A673 (cell line): Measurements from ENCODE around the gene USPL1. TPM values are rescaled to one million over a fixed set of nuclear protein-coding genes. Genes with fewer than 3 reads are reported as not detected.

Experiments
- BruUV-seq: library from RNA; stranded (reverse); fragments of 400-500 nt; replicated peaks from 2 replicates; lab custom pipeline; 2021; lab: Mats Ljungman, UMichigan
- CTCF ChIA-PET: fragments of 300-600 bp; sonication (Branson Sonifier 250); formaldehyde crosslinking; loops from one replicate; lab custom pipeline; 2022; ENCODE audit warnings: antibody characterized with exemption; lab: Charles Lee
- POLR2A ChIA-PET: fragments of 300-600 bp; sonication (Branson Sonifier 250); formaldehyde crosslinking; loops from one replicate; lab custom pipeline; 2022; ENCODE audit warnings: antibody characterized with exemption; ENCODE audit not compliant: low non-redundant PET; lab: Charles Lee
- DNase-seq: peaks from one replicate; pipeline ENCODE4 v3.0.0-alpha.2; 2015; ENCODE audit warnings: low spot score
- H3K27ac ChIP-seq: fragments of 200-600 bp; sonication (generic); 2 replicates; pipeline ENCODE4 v1.5.1; 2016; ENCODE audit warnings: mixed run types, low read depth, mild to moderate bottlenecking, mixed read lengths, antibody characterized with exemption, low read length; ENCODE audit not compliant: poor library complexity, severe bottlenecking
- H3K27me3 ChIP-seq: fragments of 200-600 bp; sonication (generic); replicated peaks from 2 replicates; pipeline ENCODE4 v1.6.1; 2017; ENCODE audit warnings: mixed run types, low read depth, mild to moderate bottlenecking, mixed read lengths, antibody characterized with exemption, low read length; ENCODE audit not compliant: insufficient read depth, poor library complexity
- H3K36me3 ChIP-seq: fragments of 200-600 bp; sonication (generic); 2 replicates; pipeline ENCODE4 v1.6.1; 2016; ENCODE audit warnings: mixed run types, mild to moderate bottlenecking, mixed read lengths, antibody characterized with exemption, low read length; ENCODE audit not compliant: insufficient read depth, poor library complexity, severe bottlenecking
- H3K4me1 ChIP-seq: fragments of 200-600 bp; sonication (generic); 2 replicates; pipeline ENCODE4 v1.6.1; 2017; ENCODE audit warnings: mixed run types, mild to moderate bottlenecking, mixed read lengths, antibody characterized with exemption, low read length; ENCODE audit not compliant: insufficient read depth, poor library complexity, severe bottlenecking
- H3K4me3 ChIP-seq: fragments of 200-600 bp; sonication (generic); 2 replicates; pipeline ENCODE4 v1.5.1; 2016; ENCODE audit warnings: low read depth, mixed run types, mild to moderate bottlenecking, mixed read lengths, low read length; ENCODE audit not compliant: poor library complexity, severe bottlenecking
- H3K9me3 ChIP-seq: fragments of 200-600 bp; sonication (generic); 2 replicates; pipeline ENCODE4 v1.6.1; 2016; ENCODE audit warnings: mixed run types, low read depth, mild to moderate bottlenecking, mixed read lengths, antibody characterized with exemption, low read length; ENCODE audit not compliant: poor library complexity, severe bottlenecking
- CTCF ChIP-seq: fragments of 300-800, 200-600 bp; sonication (generic); conservative IDR thresholded peaks from 2 replicates; pipeline ENCODE4 v1.5.1; 2017; ENCODE audit warnings: low read depth, mild to moderate bottlenecking, antibody characterized with exemption, low read length, moderate library complexity, mixed read lengths
- EZH2 ChIP-seq: fragments of 200-600 bp; sonication (generic); IDR thresholded peaks from 2 replicates; pipeline ENCODE4 v1.6.1; 2017; ENCODE audit warnings: borderline replicate concordance, low read depth, mild to moderate bottlenecking, mixed read lengths, antibody characterized with exemption, low read length; ENCODE audit not compliant: poor library complexity, severe bottlenecking
- intact Hi-C: fragments of 100-400 bp; cut with micrococcal nuclease; formaldehyde crosslinking; loops from one replicate; pipeline ENCODE4 v1.10.0; 2022; ENCODE audit not compliant: unreplicated experiment
- total RNA-seq: library from RNA; stranded (reverse); gene quantifications from 2 replicates; pipeline ENCODE4 v1.2.3, GENCODE V29; 2021

USPL1 gene
- total RNA-seq, 1 experiment from 2014 or later = 28.5 TPM

- BruUV-seq = no TSS peak
- no peak overlapping the region for H3K27ac ChIP-seq
- no peak overlapping the region for H3K4me3 ChIP-seq
- intact Hi-C loops = no loop called here
- no peaks in the 10 kb centered on the region for H3K36me3 ChIP-seq
- no peak for DNase-seq
- ChIA-PET POLR2A (no interaction called here), CTCF (no interaction called here)
- no peaks in the 10 kb centered on the region for H3K9me3 ChIP-seq
- no peaks in the 10 kb centered on the region for H3K27me3 ChIP-seq
- TF ChIP-seq CTCF (no peak), EZH2 (no peak)
- peaks cover 12% of the 10 kb centered on the region for H3K4me1 ChIP-seq
Measured at GRCh38 chr13:30697177-30697953, 79.6 kb downstream of the USPL1 start.

GRCh38 chr13:30697996-30698401 is 80.3 kb downstream of the USPL1 start:
- intact Hi-C loops = no loop called here
- peaks cover 12% of the 10 kb centered on the region for H3K4me1 ChIP-seq
- H3K4me3 ChIP-seq = no peak overlapping the region
- TF ChIP-seq CTCF = no peak
- no peak for TF ChIP-seq EZH2
- no peaks in the 10 kb centered on the region for H3K36me3 ChIP-seq
- no peaks in the 10 kb centered on the region for H3K9me3 ChIP-seq
- ChIA-PET POLR2A (no interaction called here), CTCF (no interaction called here)
- no peaks in the 10 kb centered on the region for H3K27me3 ChIP-seq
- no peak overlapping the region for H3K27ac ChIP-seq
- no peak for DNase-seq
- no TSS peak for BruUV-seq

- Histone ChIP-seq H3K36me3 (no peaks in the 10 kb centered on the region), H3K4me3 (no peak overlapping the region), H3K27ac (no peak overlapping the region), H3K27me3 (no peaks in the 10 kb centered on the region), H3K4me1 (peaks cover 12% of the 10 kb centered on the region), H3K9me3 (no peaks in the 10 kb centered on the region)
- no peak for DNase-seq
- ChIA-PET POLR2A (no interaction called here), CTCF (no interaction called here)
- intact Hi-C loops = no loop called here
- TF ChIP-seq CTCF (no peak), EZH2 (no peak)
- BruUV-seq = no TSS peak
Measured at GRCh38 chr13:30698488-30699005, 80.8 kb downstream of the USPL1 start.
